ENCODE measurements around the gene FLYWCH2. TPM values are rescaled to one million over a fixed set of nuclear protein-coding genes. Genes with fewer than 3 reads are reported as not detected.
A peak's percentile ranks its signal among the peaks of the same experiment; 100 is the strongest.

The FLYWCH2 gene
- total and polyA plus RNA-seq, 2 of the 13 experiments (the other 11 are each of a cell fraction or from before 2014, with no cell fraction given) = 16.9 to 19.8 TPM

DNA sequence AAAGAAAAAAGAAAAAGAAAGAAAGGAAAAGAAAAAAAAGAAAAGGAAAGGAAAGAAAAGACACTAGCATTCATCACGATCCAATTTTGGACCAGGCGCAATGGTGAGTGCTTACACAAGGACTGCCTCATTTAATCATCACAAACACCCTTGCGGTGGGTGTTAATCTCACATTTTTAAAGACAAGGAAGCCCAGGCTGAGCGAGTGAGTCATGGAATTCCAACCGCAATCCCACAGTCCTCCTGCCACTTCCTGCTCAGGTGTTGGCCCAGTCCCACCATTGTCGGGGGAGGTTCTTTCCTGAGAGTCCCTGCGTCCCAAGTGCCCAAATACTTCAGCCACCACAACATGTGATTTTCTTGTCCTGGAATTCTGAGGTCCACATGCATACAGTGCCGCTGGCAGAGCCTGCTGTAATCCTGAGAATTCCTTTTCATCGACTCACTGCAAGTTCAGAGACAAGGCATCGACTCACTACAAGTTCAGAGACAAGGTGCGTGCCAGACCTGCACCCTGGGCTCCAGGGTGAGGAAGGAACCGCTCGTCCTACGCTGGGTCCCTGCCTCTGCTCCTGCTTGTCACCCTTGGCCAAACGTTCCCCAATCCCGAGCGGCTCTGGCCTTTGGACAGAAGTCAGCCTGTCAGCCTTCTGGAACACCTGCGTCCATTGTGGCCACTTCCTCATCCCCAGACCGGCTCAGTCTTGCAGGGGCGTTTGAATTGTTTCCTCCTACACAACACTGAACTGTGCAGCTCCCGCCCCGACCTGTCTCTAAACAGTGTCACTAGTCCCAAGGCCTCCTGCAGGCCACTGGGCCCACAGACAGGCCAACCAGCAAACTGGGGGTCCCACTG lies 47.1 kb upstream of the FLYWCH2 start (continued):
- TF ChIP-seq, protein P1, sequence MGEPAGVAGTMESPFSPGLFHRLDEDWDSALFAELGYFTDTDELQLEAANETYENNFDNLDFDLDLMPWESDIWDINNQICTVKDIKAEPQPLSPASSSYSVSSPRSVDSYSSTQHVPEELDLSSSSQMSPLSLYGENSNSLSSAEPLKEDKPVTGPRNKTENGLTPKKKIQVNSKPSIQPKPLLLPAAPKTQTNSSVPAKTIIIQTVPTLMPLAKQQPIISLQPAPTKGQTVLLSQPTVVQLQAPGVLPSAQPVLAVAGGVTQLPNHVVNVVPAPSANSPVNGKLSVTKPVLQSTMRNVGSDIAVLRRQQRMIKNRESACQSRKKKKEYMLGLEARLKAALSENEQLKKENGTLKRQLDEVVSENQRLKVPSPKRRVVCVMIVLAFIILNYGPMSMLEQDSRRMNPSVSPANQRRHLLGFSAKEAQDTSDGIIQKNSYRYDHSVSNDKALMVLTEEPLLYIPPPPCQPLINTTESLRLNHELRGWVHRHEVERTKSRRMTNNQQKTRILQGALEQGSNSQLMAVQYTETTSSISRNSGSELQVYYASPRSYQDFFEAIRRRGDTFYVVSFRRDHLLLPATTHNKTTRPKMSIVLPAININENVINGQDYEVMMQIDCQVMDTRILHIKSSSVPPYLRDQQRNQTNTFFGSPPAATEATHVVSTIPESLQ (CRISPR knock-in tag; conservative IDR thresholded peaks at IDR 0.05) = no peak
- 0 out of 2 replicates have a peak, but pooled peaks have one; percentile 25 for TF ChIP-seq ZNF605 (CRISPR knock-in tag; IDR thresholded peaks at IDR 0.05)

DNA sequence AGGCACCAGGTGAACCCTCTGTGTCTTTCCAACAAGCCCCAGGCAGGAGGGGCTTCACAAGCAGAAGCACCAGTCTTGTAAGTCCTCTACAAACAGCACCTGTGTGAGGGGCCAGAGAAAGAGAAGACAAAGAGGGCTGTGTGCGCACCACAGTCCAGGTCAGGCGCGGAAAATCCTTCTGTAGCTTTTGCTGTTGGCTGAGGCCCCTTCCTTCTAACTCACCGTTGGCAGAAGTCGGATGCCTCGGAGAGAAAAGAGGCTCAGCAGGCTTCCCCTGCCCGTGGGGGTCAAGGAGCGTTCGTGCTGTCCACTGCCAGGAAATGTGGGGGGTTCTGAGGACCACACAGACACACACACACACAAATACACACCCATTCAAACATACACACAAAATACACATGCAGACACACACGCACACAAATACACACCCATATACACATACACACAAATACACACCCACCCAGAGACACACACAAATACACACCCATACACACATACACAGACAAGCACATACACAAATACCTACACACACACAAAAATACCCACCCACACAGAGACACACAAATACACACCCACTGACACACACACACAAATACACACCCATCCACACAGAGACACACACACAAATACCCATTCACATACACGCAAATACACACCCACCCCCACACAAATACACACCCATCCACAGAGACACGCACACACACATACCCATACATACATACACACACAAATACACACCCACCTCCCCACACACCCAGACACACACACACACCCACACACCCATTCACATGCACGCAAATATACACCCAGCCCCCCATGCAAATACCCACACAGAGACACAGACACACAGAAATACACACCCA lies 46.1 kb upstream of the FLYWCH2 start:
- ChIA-PET POLR2A (interaction anchor here (1.1 kb wide), 1 partner anchor 69 kb away, joined by 3 read pairs; no protein-coding TSS in a partner anchor), CTCF (ENCODE audit: low intra/inter-chr PET ratio, low total read pairs) (interaction anchor here (3.0 kb wide), 1 partner anchor 32 kb away, joined by 19 read pairs; no protein-coding TSS in a partner anchor)
- peaks cover 40% of the 10 kb centered on the region for H3K4me1 ChIP-seq (ENCODE audit: insufficient read depth, low read length)
- H3K79me2 ChIP-seq (ENCODE audit: insufficient read depth, low read length) = no peaks in the 10 kb centered on the region
- DNase-seq (ENCODE audit: low spot score) (no peak), FAIRE-seq (peak; percentile 18), ATAC-seq (peak; percentile 13; the same call in 1 of the 3 replicates)
- H3K9ac ChIP-seq (ENCODE audit: insufficient read depth, low read depth, low read length) = no peak overlapping the region; the same call in 1 of the 2 replicates
- no TSS peak for BruUV-seq (replicated peaks)
- no peaks in the 10 kb centered on the region for H3K36me3 ChIP-seq (replicated peaks in 1 of 2; ENCODE audit: control insufficient read depth in 1 of 2, insufficient read depth in 2 of 2, low read length in 2 of 2)
- in situ Hi-C loops (cut with HindIII; ENCODE audit: extremely low pct_ligation_motif_present, low pct_unique_long_range_greater_than_20kb) (loop anchor here (5.0 kb wide), 2 partner anchors 35 to 75 kb away; partner anchors contain the start of gene FLYWCH1), intact Hi-C loops (cut with micrococcal nuclease; ENCODE audit: unreplicated experiment) (no loop called here)
- H3K27ac ChIP-seq (ENCODE audit: extremely low read length, insufficient read depth, low read length) = no peak overlapping the region
- H3K4me2 ChIP-seq (ENCODE audit: low read depth, low read length) = peak overlapping the region; percentile 84
- H4K20me1 ChIP-seq (ENCODE audit: insufficient read depth, low read length) = no peaks in the 10 kb centered on the region
- H3K9me3 ChIP-seq (ENCODE audit: low read length) = no peaks in the 10 kb centered on the region
- peak overlapping the region in 2 of 3 experiments; percentile 34 to 70; a peak in 3 of 6 replicates for H3K4me3 ChIP-seq (replicated peaks in 1 of 3; ENCODE audit: insufficient read depth in 1 of 3, low read depth in 2 of 3, low read length in 3 of 3)
- H2AFZ ChIP-seq (ENCODE audit: low read length) = no peak overlapping the region
- peaks cover 2 to 14% of the 10 kb centered on the region in 2 experiments; a peak in 3 of 5 replicates for H3K27me3 ChIP-seq (ENCODE audit: control insufficient read depth in 1 of 2, insufficient read depth in 2 of 2, low read length in 2 of 2)
- 28% methylated on average over 11 of the region's 13 CpGs for WGBS (ENCODE audit: low lambda C conversion rate)
- TF ChIP-seq KLF9 (CRISPR knock-in tag; IDR thresholded peaks at IDR 0.05; ENCODE audit: low read depth) = no peak
- TF ChIP-seq, protein P2, sequence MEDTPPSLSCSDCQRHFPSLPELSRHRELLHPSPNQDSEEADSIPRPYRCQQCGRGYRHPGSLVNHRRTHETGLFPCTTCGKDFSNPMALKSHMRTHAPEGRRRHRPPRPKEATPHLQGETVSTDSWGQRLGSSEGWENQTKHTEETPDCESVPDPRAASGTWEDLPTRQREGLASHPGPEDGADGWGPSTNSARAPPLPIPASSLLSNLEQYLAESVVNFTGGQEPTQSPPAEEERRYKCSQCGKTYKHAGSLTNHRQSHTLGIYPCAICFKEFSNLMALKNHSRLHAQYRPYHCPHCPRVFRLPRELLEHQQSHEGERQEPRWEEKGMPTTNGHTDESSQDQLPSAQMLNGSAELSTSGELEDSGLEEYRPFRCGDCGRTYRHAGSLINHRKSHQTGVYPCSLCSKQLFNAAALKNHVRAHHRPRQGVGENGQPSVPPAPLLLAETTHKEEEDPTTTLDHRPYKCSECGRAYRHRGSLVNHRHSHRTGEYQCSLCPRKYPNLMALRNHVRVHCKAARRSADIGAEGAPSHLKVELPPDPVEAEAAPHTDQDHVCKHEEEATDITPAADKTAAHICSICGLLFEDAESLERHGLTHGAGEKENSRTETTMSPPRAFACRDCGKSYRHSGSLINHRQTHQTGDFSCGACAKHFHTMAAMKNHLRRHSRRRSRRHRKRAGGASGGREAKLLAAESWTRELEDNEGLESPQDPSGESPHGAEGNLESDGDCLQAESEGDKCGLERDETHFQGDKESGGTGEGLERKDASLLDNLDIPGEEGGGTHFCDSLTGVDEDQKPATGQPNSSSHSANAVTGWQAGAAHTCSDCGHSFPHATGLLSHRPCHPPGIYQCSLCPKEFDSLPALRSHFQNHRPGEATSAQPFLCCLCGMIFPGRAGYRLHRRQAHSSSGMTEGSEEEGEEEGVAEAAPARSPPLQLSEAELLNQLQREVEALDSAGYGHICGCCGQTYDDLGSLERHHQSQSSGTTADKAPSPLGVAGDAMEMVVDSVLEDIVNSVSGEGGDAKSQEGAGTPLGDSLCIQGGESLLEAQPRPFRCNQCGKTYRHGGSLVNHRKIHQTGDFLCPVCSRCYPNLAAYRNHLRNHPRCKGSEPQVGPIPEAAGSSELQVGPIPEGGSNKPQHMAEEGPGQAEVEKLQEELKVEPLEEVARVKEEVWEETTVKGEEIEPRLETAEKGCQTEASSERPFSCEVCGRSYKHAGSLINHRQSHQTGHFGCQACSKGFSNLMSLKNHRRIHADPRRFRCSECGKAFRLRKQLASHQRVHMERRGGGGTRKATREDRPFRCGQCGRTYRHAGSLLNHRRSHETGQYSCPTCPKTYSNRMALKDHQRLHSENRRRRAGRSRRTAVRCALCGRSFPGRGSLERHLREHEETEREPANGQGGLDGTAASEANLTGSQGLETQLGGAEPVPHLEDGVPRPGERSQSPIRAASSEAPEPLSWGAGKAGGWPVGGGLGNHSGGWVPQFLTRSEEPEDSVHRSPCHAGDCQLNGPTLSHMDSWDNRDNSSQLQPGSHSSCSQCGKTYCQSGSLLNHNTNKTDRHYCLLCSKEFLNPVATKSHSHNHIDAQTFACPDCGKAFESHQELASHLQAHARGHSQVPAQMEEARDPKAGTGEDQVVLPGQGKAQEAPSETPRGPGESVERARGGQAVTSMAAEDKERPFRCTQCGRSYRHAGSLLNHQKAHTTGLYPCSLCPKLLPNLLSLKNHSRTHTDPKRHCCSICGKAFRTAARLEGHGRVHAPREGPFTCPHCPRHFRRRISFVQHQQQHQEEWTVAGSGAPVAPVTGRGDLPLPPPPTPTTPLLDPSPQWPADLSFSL (CRISPR knock-in tag; IDR thresholded peaks at IDR 0.05) = peak; percentile 89
- TF ChIP-seq XRCC5 (optimal IDR thresholded peaks at IDR 0.05; ENCODE audit: low read length) = peak; percentile 32
- TF ChIP-seq BORCS8-MEF2B (CRISPR knock-in tag; IDR thresholded peaks at IDR 0.05) = no peak
- TF ChIP-seq ZNF615 (CRISPR knock-in tag; IDR thresholded peaks at IDR 0.05; ENCODE audit: borderline replicate concordance) = no peak
- TF ChIP-seq SP2 (CRISPR knock-in tag; IDR thresholded peaks at IDR 0.05) = peak; percentile 27; the same call in 1 of the 2 replicates
- TF ChIP-seq JARID2 (CRISPR knock-in tag; IDR thresholded peaks at IDR 0.05; ENCODE audit: insufficient replicate concordance) = no peak

Data from HepG2 (cell line).